ENCODE results near the gene RNF130. TPM values are rescaled to one million over a fixed set of nuclear protein-coding genes. Genes with fewer than 3 reads are reported as not detected.

The RNF130 gene
- total and polyA plus RNA-seq, 2 of the 13 experiments (the other 11 are each of a cell fraction or from before 2014, with no cell fraction given): 28.2 to 28.3 TPM

DNA sequence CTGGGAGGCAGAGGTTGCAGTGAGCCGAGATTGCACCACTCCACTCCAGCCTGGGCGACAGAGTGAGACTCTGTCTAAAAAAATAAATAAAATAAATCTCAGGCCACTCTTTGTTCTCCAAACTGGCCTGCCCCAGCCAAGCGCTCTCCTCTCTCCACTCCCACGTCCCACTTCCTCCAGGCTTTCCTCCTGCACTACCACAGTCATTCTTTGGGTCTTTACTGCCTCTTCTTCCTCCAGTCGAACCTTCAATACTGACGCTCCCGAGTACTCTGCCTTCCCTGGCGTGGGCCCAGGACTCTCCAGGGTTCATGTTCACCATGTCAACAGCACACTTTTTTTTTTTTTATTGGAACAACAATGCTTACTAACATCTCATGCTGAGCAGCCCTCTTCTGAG, 23.9 kb downstream of the RNF130 start (continued):
- TF ChIP-seq, protein P1, sequence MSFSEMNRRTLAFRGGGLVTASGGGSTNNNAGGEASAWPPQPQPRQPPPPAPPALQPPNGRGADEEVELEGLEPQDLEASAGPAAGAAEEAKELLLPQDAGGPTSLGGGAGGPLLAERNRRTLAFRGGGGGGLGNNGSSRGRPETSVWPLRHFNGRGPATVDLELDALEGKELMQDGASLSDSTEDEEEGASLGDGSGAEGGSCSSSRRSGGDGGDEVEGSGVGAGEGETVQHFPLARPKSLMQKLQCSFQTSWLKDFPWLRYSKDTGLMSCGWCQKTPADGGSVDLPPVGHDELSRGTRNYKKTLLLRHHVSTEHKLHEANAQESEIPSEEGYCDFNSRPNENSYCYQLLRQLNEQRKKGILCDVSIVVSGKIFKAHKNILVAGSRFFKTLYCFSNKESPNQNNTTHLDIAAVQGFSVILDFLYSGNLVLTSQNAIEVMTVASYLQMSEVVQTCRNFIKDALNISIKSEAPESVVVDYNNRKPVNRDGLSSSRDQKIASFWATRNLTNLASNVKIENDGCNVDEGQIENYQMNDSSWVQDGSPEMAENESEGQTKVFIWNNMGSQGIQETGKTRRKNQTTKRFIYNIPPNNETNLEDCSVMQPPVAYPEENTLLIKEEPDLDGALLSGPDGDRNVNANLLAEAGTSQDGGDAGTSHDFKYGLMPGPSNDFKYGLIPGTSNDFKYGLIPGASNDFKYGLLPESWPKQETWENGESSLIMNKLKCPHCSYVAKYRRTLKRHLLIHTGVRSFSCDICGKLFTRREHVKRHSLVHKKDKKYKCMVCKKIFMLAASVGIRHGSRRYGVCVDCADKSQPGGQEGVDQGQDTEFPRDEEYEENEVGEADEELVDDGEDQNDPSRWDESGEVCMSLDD (CRISPR knock-in tag; IDR thresholded peaks at IDR 0.05; ENCODE audit: borderline replicate concordance): no peak

DNA sequence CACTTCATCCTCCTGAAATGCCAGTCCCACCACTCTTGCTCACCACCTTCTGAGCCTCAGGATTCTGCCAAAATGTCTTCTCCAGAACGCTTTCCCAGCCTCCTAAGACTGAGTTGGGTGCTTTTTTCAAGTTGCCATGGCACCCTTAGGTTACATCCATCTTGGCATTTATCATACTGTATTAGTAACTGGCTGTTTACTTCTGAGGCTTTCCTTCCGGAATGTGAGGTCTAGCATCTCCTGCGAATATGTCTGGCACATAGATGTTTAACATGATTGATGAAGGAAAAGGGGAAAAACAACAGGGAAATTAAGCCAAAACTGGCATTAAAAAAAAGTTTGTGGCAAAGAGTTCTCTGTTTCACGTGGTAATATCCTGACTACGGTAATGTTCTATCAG, 24.9 kb downstream of the RNF130 start:
- Histone ChIP-seq H3K4me2 (ENCODE audit: low read depth, low read length) (no peak overlapping the region), H3K4me3 (replicated peaks in 1 of 3; ENCODE audit: insufficient read depth in 1 of 3, low read depth in 2 of 3, low read length in 3 of 3) (no peak overlapping the region), H3K9ac (ENCODE audit: insufficient read depth, low read depth, low read length) (no peak overlapping the region), H3K36me3 (replicated peaks in 1 of 2; ENCODE audit: control insufficient read depth in 1 of 2, insufficient read depth in 2 of 2, low read length in 2 of 2) (no peaks in the 10 kb centered on the region), H3K79me2 (ENCODE audit: insufficient read depth, low read length) (peaks cover 2% of the 10 kb centered on the region), H4K20me1 (ENCODE audit: insufficient read depth, low read length) (no peaks in the 10 kb centered on the region; the same call in 1 of the 2 replicates), H3K27ac (ENCODE audit: extremely low read length, insufficient read depth, low read length) (no peak overlapping the region), H3K4me1 (ENCODE audit: insufficient read depth, low read length) (peaks cover 12% of the 10 kb centered on the region), H3K27me3 (ENCODE audit: control insufficient read depth in 1 of 2, insufficient read depth in 2 of 2, low read length in 2 of 2) (no peaks in the 10 kb centered on the region), H2AFZ (ENCODE audit: low read length) (no peak overlapping the region), H3K9me3 (ENCODE audit: low read length) (no peaks in the 10 kb centered on the region)
- intact Hi-C loops (cut with micrococcal nuclease; ENCODE audit: unreplicated experiment) (no loop called here), in situ Hi-C loops (cut with HindIII; ENCODE audit: extremely low pct_ligation_motif_present, low pct_unique_long_range_greater_than_20kb) (no loop called here)
- CTCF ChIA-PET (ENCODE audit: low intra/inter-chr PET ratio, low total read pairs): no interaction called here
- 98% methylated on average over 5 of the region's 5 CpGs for WGBS (ENCODE audit: low lambda C conversion rate)
- no peak for DNase-seq (ENCODE audit: low spot score)
- POLR2A ChIA-PET: no interaction called here
- FAIRE-seq: no peak
- no peak for ATAC-seq
- no peak for TF ChIP-seq ARNT (IDR thresholded peaks at IDR 0.05)
- TF ChIP-seq ZSCAN5A (CRISPR knock-in tag; IDR thresholded peaks at IDR 0.05; ENCODE audit: borderline replicate concordance): no peak
- no peak for TF ChIP-seq ZC3H4 (CRISPR knock-in tag; IDR thresholded peaks at IDR 0.05; ENCODE audit: borderline replicate concordance)
- no TSS peak for BruUV-seq (replicated peaks)
